ENCODE data around the gene PEX10.
A peak's percentile ranks its signal among the peaks of the same experiment; 100 is the strongest.

Gene PEX10

DNA sequence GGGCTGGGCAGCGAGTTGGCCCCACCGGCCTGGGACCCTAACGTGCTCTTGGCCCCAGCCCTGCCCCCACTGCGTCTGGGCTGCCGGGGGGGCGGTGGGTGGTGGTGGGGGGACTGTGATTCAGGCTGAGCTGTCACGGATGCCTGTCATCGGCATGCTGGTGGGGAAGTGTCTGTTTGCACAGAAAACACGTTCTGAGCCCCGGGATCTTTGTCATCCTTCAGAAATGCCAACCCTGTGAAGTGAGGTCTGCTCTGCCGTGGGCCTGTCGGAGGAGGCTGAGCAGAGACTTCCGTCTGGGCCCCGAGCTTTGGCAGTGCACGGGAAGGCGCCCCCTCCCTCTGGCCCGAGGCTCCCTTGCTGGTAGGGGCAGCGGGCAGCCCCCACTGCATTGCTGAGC, 39.4 kb upstream of the PEX10 start:
- no peak for TF ChIP-seq POLR2A (IDR thresholded peaks at IDR 0.05; ENCODE audit: extremely low read depth, insufficient read length)

GRCh38 chr1:2449636-2450454, 37.5 kb upstream of the PEX10 start:
- H3K4me3 ChIP-seq (ENCODE audit: low read depth, low read length), result no peak overlapping the region
- peak; percentile 71 for DNase-seq (ENCODE audit: low read depth)
- TF ChIP-seq CTCF (IDR thresholded peaks at IDR 0.05; ENCODE audit: low read depth, low read length), result no peak
- no peak for TF ChIP-seq MYC (IDR thresholded peaks at IDR 0.05; ENCODE audit: low read depth, low read length)
- no peak for TF ChIP-seq POLR2A (IDR thresholded peaks at IDR 0.05; ENCODE audit: extremely low read depth, insufficient read length)
- TF ChIP-seq, protein P1, sequence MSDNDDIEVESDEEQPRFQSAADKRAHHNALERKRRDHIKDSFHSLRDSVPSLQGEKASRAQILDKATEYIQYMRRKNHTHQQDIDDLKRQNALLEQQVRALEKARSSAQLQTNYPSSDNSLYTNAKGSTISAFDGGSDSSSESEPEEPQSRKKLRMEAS (IDR thresholded peaks at IDR 0.05; ENCODE audit: low read depth, low read length), result no peak

More for the DNA sequence above, 39.4 kb upstream of the PEX10 start:
- H3K4me3 ChIP-seq (ENCODE audit: low read depth, low read length), result no peak overlapping the region
- no peak for DNase-seq (ENCODE audit: low read depth)

- DNase-seq (ENCODE audit: low read depth), result peak; percentile 61
- H3K4me3 ChIP-seq (ENCODE audit: low read depth, low read length), result no peak overlapping the region
- TF ChIP-seq, protein P1 (IDR thresholded peaks at IDR 0.05; ENCODE audit: low read depth, low read length), result no peak
- TF ChIP-seq MYC (IDR thresholded peaks at IDR 0.05; ENCODE audit: low read depth, low read length), result no peak
- no peak for TF ChIP-seq POLR2A (IDR thresholded peaks at IDR 0.05; ENCODE audit: extremely low read depth, insufficient read length)
These were observed 35.7 kb upstream of the PEX10 start for GRCh38 chr1:2448098-2448445.

- DNase-seq (ENCODE audit: low read depth), result no peak
- TF ChIP-seq POLR2A (IDR thresholded peaks at IDR 0.05; ENCODE audit: extremely low read depth, insufficient read length) (no peak), MYC (IDR thresholded peaks at IDR 0.05; ENCODE audit: low read depth, low read length) (no peak)
- no peak overlapping the region for H3K4me3 ChIP-seq (ENCODE audit: low read depth, low read length)
These were observed 35.1 kb upstream of the PEX10 start for GRCh38 chr1:2447276-2448097.

- no peak for DNase-seq (ENCODE audit: low read depth)
- no peak for TF ChIP-seq POLR2A (IDR thresholded peaks at IDR 0.05; ENCODE audit: extremely low read depth, insufficient read length)
- TF ChIP-seq CTCF (IDR thresholded peaks at IDR 0.05; ENCODE audit: low read depth, low read length), result no peak
- no peak for TF ChIP-seq MYC (IDR thresholded peaks at IDR 0.05; ENCODE audit: low read depth, low read length)
- TF ChIP-seq, protein P1 (IDR thresholded peaks at IDR 0.05; ENCODE audit: low read depth, low read length), result no peak
- H3K4me3 ChIP-seq (ENCODE audit: low read depth, low read length), result no peak overlapping the region
These were observed 34.5 kb upstream of the PEX10 start for GRCh38 chr1:2446861-2447260.

DNA sequence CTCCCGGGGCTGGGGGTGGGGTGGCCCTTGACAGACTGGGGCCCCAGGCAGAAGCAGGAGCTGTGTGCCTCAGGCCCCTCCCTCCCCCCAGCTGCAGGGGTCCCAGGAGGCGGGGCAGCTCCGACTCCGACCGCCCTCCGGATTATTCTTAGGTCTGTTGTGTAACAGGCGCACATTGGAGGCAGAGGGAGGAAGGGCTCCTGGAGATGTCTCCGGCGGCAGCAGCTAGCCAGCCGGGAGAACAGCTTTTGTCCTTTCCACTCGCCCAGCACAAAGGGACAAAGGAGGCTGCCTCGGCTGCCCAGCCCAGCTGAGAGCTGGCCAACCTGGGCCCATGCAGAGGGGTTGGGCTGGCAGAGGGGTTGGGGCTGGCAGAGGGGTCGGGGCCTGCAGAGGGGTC, 34.0 kb upstream of the PEX10 start:
- DNase-seq (ENCODE audit: low read depth), result peak; percentile 62
- TF ChIP-seq POLR2A (IDR thresholded peaks at IDR 0.05; ENCODE audit: extremely low read depth, insufficient read length) (no peak), CTCF (IDR thresholded peaks at IDR 0.05; ENCODE audit: low read depth, low read length) (no peak), MYC (IDR thresholded peaks at IDR 0.05; ENCODE audit: low read depth, low read length) (no peak)
- TF ChIP-seq, protein P1 (IDR thresholded peaks at IDR 0.05; ENCODE audit: low read depth, low read length), result no peak
- H3K4me3 ChIP-seq (ENCODE audit: low read depth, low read length), result no peak overlapping the region

GRCh38 chr1:2445823-2446215, 33.5 kb upstream of the PEX10 start:
- no peak overlapping the region for H3K4me3 ChIP-seq (ENCODE audit: low read depth, low read length)
- no peak for DNase-seq (ENCODE audit: low read depth)
- no peak for TF ChIP-seq CTCF (IDR thresholded peaks at IDR 0.05; ENCODE audit: low read depth, low read length)
- no peak for TF ChIP-seq MYC (IDR thresholded peaks at IDR 0.05; ENCODE audit: low read depth, low read length)
- TF ChIP-seq, protein P1 (IDR thresholded peaks at IDR 0.05; ENCODE audit: low read depth, low read length), result no peak
- TF ChIP-seq POLR2A (IDR thresholded peaks at IDR 0.05; ENCODE audit: extremely low read depth, insufficient read length), result no peak
